PFSK-1 (cell line): ENCODE measurements around the gene IQGAP2.

Experiments used
- FOXP2 ChIP-seq: optimal IDR thresholded peaks from 2 replicates; pipeline ENCODE3; 2011; ENCODE audit warnings: borderline replicate concordance, control low read depth, inconsistent platforms; ENCODE audit not compliant: insufficient read depth; ENCODE audit errors: extremely low read length, extremely low read depth
- POLR2AphosphoS5 ChIP-seq: IDR thresholded peaks from 2 replicates; pipeline ENCODE4 v1.6.1; 2012; ENCODE audit warnings: low read depth, mild to moderate bottlenecking, control low read depth, low read length, moderate library complexity
- REST ChIP-seq, 2 experiments: IDR thresholded peaks; 2 replicates each; pipeline versions ENCODE4 v1.6.1 to v1.8.0; 2011 to 2012; ENCODE audit warnings: low read depth in 2 of 2, low read length in 2 of 2, control low read depth in 1 of 2, inconsistent platforms in 1 of 2, mild to moderate bottlenecking in 1 of 2, moderate library complexity in 1 of 2; ENCODE audit not compliant: insufficient read depth in 1 of 2
- SIN3A ChIP-seq: IDR thresholded peaks from 2 replicates; pipeline ENCODE4 v1.6.1; 2012; ENCODE audit warnings: mild to moderate bottlenecking, low read length, moderate library complexity, borderline replicate concordance; ENCODE audit not compliant: insufficient read depth
- TAF1 ChIP-seq: IDR thresholded peaks from 2 replicates; pipeline ENCODE4 v1.6.1; 2012; ENCODE audit warnings: low read length, control low read depth, borderline replicate concordance; ENCODE audit not compliant: insufficient read depth

IQGAP2 gene

GRCh38 chr5:76684756-76685519, 281.9 kb downstream of the IQGAP2 start:
- TF ChIP-seq FOXP2 = no peak
- TF ChIP-seq TAF1 = no peak

GRCh38 chr5:76685704-76686103, 282.6 kb downstream of the IQGAP2 start:
- TF ChIP-seq REST (IDR thresholded peaks at IDR 0.05; ENCODE audit: insufficient read depth in 1 of 2, low read depth in 2 of 2, low read length in 2 of 2) (no peak), POLR2AphosphoS5 (no peak), SIN3A (no peak), FOXP2 (no peak), TAF1 (no peak)

GRCh38 chr5:76688212-76688611, 285.1 kb downstream of the IQGAP2 start:
- TF ChIP-seq REST (IDR thresholded peaks at IDR 0.05; ENCODE audit: insufficient read depth in 1 of 2, low read depth in 2 of 2, low read length in 2 of 2) = no peak
- no peak for TF ChIP-seq SIN3A
- no peak for TF ChIP-seq POLR2AphosphoS5
- TF ChIP-seq FOXP2 = no peak
- no peak for TF ChIP-seq TAF1

GRCh38 chr5:76688836-76689235, 285.8 kb downstream of the IQGAP2 start:
- TF ChIP-seq FOXP2 (no peak), TAF1 (no peak)

GRCh38 chr5:76689321-76690036, 286.4 kb downstream of the IQGAP2 start:
- no peak for TF ChIP-seq SIN3A
- no peak for TF ChIP-seq FOXP2
- no peak for TF ChIP-seq REST (IDR thresholded peaks at IDR 0.05; ENCODE audit: insufficient read depth in 1 of 2, low read depth in 2 of 2, low read length in 2 of 2)
- no peak for TF ChIP-seq POLR2AphosphoS5
- no peak for TF ChIP-seq TAF1

GRCh38 chr5:76690037-76690679, 287.1 kb downstream of the IQGAP2 start:
- TF ChIP-seq TAF1 (no peak), POLR2AphosphoS5 (no peak), SIN3A (no peak), REST (IDR thresholded peaks at IDR 0.05; ENCODE audit: insufficient read depth in 1 of 2, low read depth in 2 of 2, low read length in 2 of 2) (no peak), FOXP2 (no peak)
